CD4-positive, alpha-beta T cell treated with Interleukin-6 at 100 ng/mL for 8 hours (primary cell): ENCODE measurements around the gene LRP11.
"Not testable (repeated sequence)": the region's sequence is repeated elsewhere in the genome, so short reads cannot be mapped to it uniquely, and the experiment has no call there.

Experiments
- DNase-seq: peaks from one replicate; pipeline ENCODE4 v3.0.0-alpha.2; 2020; ENCODE audit warnings: mixed read lengths, low spot score

LRP11 gene

DNA sequence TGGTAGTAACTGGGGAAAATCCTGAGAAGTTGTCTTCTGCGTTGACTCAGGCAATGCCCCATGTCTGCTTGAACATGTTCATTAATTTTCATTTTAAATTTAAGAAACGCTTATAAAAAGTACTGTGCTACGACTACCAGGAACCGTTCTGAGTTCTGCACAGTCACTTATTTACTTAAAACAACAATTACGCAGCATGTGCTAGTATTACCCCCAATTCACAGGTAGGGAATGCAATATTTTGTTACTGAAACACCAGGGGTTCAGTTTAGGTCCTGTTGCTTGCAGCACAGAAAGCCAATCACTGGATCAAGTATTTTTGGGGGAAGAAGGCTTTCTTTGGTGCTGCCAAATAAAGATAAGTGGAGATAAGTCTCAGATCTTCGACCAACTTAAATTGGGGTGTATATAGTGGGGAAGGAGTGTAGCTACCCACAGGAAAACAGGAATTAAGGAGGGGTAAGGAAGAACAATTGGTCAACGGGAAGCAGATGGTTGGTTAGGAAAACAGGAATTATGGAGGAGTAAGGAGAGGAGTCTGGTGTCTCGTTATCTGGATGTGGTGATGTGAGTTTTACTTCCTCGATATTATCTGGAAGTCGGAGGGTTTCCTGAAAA lies 5.2 kb upstream of the LRP11 start:
- DNase-seq, result no peak

GRCh38 chr6:149867876-149868640 lies 3.9 kb upstream of the LRP11 start:
- DNase-seq, result no peak

GRCh38 chr6:149864578-149865535 lies 698 bp upstream of the LRP11 start:
- peak; percentile 47 for DNase-seq

- DNase-seq, result no peak
These were observed 1.0 kb downstream of the LRP11 start for GRCh38 chr6:149862922-149863697.

DNA sequence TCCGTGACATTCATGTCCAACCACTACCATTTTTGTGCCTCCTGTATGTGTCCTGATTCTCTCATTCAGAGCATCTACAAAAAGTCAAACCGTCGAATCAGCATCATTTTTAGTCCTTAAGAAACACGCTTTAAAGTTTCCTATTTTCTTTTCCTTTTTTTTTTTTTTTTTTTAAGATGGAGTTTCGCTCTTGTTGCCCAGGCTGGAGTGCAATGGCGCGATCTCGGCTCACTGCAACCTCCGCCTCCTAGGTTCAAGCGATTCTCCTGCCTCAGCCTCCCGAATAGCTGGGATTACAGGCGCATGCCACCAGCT lies 1.8 kb downstream of the LRP11 start:
- not testable (repeated sequence) for DNase-seq

- no peak for DNase-seq
These were observed 2.3 kb downstream of the LRP11 start for GRCh38 chr6:149861603-149862423.

DNA sequence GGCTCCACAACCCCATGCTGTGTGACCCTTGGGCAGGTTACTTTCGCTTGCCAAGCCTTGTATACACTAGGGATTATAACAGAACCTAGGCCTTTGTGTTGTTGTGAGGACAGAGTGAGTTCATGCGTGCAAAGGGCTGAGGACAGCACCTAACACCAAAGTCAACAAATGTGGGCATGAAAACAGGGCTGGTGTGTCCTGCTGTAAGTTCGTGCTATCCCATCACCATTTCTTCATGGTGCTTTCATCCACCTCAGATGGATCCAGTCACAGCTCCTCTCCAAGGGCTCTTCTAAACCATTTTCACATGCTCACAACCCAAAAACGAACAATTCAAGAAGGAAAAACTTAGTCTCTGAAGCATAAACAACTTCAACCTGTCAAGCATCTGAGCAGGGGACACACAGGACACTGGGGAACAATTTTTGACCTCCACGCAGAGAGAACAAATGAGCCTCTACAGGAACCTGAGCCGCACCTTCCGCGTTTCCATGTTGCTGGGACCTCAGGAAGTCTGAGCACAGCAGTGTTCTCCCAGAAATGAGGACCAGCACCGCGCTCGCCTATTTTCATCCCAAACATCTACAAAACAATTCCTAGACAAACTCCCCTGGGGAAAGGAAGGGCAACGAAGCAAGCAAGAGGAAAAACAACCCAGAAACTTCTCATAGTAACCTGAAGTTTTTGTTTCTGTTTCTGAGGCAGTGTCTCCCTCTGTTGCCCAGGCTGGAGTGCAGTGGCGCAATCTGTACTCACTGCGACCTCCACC lies 3.1 kb downstream of the LRP11 start:
- DNase-seq, result no peak

GRCh38 chr6:149860513-149860833 lies 3.7 kb downstream of the LRP11 start:
- DNase-seq, result no peak

GRCh38 chr6:149859938-149860337 lies 4.2 kb downstream of the LRP11 start:
- no peak for DNase-seq

DNA sequence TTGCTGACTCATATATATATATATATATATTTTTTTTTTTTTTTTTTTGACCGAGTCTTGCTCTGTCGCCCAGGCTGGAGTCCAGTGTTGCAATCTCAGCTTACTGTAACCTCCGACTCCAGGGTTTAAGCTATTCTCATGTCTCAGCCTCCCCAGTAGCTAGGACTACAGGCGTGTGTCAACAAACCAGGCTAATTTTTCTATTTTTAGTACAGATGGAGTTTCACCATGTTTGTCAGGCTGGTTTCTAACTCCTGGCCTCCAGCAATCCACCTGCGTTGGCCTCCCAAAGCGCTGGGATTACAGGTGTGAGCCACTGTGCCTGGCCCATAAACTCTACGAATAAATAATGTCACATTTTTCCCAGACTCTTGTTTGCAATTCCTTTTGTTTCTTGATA lies 4.8 kb downstream of the LRP11 start:
- DNase-seq, result no peak

DNA sequence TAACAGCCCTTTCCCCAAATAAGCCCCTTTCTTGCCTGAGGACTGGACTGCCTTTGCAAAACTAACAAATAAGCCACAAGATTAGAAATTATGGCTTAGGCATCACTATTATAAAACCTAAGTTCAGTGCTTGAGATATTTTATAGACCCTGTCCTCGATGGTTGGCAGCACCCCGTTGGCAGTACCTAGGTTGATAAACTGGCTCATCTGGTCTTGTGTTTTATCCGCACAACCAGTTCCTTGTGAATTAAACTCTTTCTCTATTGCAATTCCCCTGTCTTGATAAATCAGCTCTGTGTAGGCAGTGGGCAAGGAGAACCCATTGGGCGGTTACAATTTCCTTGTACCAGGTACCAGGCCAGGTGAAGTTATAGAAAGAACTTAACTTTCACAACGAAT lies 6.6 kb downstream of the LRP11 start:
- DNase-seq, result no peak

- no peak for DNase-seq
These were observed 7.7 kb downstream of the LRP11 start for GRCh38 chr6:149856256-149856994.

DNA sequence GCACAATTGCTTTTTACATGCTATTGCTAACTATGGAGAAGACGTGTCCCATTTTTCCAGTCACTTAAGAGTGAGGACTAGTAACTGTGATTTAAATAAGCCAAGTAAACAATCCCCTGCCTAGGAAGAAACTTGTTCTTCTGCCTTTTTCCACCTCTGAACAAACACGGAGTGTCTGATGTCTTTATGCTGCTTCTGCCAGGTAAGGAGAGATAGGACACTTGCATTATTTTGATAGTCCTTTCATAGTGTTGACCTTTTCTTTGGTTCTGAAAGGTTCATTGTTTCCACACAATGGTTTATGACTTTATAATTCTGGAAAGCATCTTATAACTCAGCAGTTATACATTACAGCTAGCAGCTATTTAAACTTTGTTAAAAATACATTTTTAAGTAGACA lies 8.4 kb downstream of the LRP11 start:
- no peak for DNase-seq

GRCh38 chr6:149855040-149855654 lies 9.0 kb downstream of the LRP11 start:
- no peak for DNase-seq

DNA sequence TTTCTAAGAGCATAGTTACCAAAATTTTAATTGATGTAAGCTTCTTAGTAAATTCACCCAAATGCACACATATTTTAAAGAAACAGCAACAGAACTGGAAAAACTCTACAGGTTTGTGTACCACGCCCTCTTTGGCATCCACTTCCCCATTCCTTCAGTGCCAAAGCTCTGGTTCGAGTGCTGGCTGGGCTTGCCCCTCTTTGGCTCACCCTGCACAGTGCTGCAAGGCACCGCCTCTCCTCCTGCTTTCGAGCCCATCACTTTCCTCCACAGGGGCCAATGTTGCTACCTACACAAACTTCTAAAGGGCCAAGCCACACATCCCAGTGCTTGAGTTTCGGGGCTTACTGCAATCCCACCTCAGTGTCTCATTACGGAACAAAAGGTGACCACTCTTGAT lies 9.6 kb downstream of the LRP11 start:
- no peak for DNase-seq

GRCh38 chr6:149854017-149854416 lies 10.1 kb downstream of the LRP11 start:
- not testable (repeated sequence) for DNase-seq

GRCh38 chr6:149852881-149853280 lies 11.3 kb downstream of the LRP11 start:
- DNase-seq, result no peak

- DNase-seq, result no peak
These were observed 12.0 kb downstream of the LRP11 start for GRCh38 chr6:149852180-149852579.

DNA sequence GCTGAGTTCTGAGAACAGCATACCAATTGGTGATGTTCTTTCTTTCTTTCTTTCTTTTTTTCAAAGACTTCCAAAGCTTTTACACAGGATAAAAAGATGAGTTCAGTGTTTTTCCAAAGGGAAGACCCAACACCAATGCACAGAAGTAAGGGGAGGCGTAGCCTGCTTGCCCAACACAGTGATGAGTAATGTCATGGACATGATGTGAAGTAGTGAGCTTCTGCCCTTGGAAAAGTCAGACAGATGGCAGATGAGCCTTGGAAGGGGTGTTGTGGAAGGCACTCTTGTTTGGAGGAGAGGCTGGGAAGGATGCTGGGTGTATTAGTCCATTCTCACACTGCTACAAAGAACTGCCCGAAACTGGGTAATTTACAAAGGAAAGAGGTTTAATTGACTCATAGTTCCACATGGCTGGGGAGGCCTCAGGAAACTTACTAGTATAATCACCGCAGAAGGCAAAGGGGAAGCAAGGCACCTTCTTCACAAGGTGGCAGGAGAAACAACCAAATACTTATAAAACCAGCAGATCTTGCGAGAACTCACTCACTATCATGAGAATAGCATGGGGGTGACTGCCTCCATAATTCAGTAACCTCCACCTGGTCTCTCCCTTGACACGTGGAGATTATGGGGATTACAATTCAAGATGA lies 12.6 kb downstream of the LRP11 start:
- DNase-seq, result no peak
